Measurements from ENCODE around the gene AFMID.
"Not testable (repeated sequence)": the region's sequence is repeated elsewhere in the genome, so short reads cannot be mapped to it uniquely, and the experiment has no call there.

Gene AFMID

GRCh38 chr17:78214706-78215061, 27.5 kb downstream of the AFMID start:
- in situ Hi-C loops (cut with HindIII; ENCODE audit: low sequenced_read_pairs): no loop called here

- in situ Hi-C loops (cut with HindIII; ENCODE audit: low sequenced_read_pairs): no loop called here
Measured at GRCh38 chr17:78219396-78220150, 32.4 kb downstream of the AFMID start.

DNA sequence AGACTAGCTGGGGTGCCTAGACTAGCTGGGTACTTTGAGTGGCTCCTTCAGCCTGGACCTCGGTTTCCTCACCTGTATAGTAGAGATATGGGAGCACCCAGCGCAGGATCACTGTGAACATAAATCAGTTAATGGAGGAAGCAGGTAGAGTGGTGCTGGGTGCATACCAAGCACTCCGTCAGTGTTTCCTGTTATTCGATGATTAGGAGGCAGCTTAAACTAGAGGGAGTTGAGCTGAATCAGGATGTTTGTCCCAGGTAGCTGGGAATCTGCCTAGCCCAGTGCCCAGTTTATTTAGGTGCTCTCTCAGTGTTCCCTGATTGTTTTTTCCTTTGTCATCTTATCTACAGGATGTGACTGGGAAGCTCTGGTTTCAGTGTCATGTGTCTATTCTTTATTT, 35.9 kb downstream of the AFMID start:
- in situ Hi-C loops (cut with HindIII; ENCODE audit: low sequenced_read_pairs): no loop called here

DNA sequence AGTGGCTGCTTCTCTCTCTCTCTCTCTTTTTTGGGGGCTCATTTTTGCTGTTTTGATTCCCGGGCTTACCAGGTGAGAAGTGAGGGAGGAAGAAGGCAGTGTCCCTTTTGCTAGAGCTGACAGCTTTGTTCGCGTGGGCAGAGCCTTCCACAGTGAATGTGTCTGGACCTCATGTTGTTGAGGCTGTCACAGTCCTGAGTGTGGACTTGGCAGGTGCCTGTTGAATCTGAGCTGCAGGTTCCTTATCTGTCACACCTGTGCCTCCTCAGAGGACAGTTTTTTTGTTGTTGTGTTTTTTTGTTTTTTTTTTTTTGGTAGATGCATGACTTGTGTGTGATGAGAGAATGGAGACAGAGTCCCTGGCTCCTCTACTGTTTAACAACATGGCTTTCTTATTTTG, 36.6 kb downstream of the AFMID start:
- in situ Hi-C loops (cut with HindIII; ENCODE audit: low sequenced_read_pairs): no loop called here

DNA sequence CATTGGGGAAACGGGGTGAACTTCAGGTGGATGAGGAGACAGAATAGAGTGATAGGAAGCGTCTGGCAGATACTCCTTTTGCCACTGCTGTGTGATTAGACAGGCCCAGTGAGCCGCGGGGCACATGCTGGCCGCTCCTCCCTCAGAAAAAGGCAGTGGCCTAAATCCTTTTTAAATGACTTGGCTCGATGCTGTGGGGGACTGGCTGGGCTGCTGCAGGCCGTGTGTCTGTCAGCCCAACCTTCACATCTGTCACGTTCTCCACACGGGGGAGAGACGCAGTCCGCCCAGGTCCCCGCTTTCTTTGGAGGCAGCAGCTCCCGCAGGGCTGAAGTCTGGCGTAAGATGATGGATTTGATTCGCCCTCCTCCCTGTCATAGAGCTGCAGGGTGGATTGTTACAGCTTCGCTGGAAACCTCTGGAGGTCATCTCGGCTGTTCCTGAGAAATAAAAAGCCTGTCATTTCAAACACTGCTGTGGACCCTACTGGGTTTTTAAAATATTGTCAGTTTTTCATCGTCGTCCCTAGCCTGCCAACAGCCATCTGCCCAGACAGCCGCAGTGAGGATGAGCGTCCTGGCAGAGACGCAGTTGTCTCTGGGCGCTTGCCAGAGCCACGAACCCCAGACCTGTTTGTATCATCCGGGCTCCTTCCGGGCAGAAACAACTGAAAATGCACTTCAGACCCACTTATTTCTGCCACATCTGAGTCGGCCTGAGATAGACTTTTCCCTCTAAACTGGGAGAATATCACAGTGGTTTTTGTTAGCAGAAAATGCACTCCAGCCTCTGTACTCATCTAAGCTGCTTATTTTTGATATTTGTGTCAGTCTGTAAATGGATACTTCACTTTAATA, 37.3 kb downstream of the AFMID start:
- in situ Hi-C loops (cut with HindIII; ENCODE audit: low sequenced_read_pairs): loop anchor here (5.0 kb wide), 1 partner anchor 47 kb away; no protein-coding TSS in a partner anchor

DNA sequence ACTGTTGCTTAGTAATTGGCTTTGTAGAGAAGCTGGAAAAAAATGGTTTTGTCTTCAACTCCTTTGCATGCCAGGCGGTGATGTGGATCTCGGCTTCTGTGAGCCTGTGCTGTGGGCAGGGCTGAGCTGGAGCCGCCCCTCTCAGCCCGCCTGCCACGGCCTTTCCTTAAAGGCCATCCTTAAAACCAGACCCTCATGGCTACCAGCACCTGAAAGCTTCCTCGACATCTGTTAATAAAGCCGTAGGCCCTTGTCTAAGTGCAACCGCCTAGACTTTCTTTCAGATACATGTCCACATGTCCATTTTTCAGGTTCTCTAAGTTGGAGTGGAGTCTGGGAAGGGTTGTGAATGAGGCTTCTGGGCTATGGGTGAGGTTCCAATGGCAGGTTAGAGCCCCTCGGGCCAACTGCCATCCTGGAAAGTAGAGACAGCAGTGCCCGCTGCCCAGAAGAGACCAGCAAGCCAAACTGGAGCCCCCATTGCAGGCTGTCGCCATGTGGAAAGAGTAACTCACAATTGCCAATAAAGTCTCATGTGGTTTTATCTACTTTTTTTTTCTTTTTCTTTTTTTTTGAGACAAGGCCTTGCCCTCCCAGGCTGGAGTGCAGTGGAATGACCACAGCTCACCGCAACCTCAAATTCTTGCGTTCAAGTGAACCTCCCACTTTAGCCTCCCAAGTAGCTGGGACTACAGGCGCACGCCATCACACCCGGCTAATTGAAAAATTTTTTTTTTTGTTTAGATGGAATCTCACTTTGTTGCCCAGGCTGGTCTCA, 38.1 kb downstream of the AFMID start:
- in situ Hi-C loops (cut with HindIII; ENCODE audit: low sequenced_read_pairs): loop anchor here (5.0 kb wide), 1 partner anchor 48 kb away; no protein-coding TSS in a partner anchor

DNA sequence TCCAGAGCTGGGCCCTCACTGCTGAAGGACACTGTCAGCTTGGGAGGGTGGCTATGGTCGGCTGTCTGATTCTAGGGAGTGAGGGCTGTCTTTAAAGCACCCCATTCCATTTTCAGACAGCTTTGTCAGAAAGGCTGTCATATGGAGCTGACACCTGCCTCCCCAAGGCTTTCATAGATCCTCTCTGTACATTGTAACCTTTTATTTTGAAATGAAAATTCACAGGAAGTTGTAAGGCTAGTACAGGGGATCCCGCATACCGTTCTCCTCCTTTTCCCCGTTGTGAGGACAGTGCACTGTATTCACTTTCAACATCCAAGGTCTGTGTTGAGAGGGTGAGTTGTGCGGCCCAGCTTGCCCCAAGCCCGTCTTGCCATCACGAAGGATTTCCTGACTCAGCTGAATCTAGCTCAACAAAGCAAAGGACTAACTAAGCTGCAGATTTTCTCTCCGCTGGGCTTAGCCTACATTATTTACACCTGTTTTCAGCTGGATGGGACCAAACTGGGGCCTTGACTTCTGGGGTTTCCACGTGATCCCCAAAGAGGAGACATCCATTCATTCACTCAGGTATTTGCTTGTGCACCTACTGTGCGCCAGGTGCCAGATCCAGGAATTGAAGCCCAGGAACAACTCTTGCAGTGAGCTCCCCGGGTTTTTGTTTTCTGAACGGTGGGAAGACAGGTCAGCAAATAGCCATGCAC, 39.0 kb downstream of the AFMID start:
- in situ Hi-C loops (cut with HindIII; ENCODE audit: low sequenced_read_pairs): loop anchor here (5.0 kb wide), 1 partner anchor 49 kb away; no protein-coding TSS in a partner anchor

GRCh38 chr17:78226759-78227454, 39.7 kb downstream of the AFMID start:
- in situ Hi-C loops (cut with HindIII; ENCODE audit: low sequenced_read_pairs): loop anchor here (5.0 kb wide), 1 partner anchor 50 kb away; no protein-coding TSS in a partner anchor

DNA sequence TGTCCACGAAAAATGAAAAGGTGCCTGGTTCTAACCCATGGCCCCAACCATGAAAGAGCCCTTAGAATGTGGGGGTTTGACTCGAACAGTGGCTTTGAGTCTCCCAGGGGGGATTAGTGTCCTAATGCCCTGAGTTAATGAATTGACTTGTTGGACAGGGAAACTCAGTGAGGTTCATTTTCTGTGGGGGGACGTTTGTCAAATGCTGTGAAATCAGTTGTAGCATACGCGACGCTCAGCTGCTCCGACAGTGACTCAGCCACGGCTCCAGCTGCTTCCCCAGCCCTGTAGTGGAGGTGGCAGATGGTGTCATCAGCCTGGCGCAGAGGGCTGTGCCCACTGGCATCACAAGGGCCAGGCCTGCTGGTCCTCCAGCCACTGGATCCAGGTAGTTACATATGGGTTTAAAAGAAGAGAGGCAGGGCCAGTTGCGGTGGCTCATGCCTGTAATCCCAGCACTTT, 40.3 kb downstream of the AFMID start:
- in situ Hi-C loops (cut with HindIII; ENCODE audit: low sequenced_read_pairs): loop anchor here (5.0 kb wide), 1 partner anchor 50 kb away; no protein-coding TSS in a partner anchor

- in situ Hi-C loops (cut with HindIII; ENCODE audit: low sequenced_read_pairs): loop anchor here (5.0 kb wide), 1 partner anchor 51 kb away; no protein-coding TSS in a partner anchor
Measured at GRCh38 chr17:78228176-78228575, 41.0 kb downstream of the AFMID start.

DNA sequence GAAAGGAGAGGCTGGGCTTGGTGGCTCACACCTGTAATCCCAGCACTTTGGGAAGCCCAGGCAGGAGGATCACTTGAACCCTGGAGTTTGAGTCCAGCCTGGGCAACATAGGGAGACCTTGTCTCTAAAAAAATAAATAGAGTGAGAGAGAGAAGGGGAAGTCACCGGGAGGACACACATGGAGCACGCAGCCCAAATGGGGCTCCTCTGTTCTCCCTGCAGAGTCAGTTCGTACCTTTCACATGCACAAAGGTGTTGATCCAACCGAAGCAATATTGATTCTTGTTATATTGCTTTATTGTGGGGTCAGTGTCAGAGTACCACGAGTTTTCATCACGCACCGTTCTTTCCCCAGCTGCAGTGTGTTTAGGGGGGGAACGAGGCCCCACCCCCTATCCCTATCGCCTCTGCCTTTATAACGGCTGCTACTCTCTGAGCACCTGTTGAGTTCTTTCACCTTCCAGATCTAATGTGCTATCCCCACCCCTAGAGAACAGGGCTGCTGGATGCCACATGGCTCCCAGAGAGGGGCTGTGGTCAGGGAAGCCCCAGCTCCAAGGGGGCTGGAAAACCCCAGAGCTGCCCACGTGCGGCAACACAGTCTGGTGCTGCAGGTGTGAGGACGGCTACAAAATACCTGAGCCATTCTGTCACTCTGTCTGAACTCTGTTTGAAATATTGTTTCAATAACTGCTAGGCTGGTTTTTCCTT, 43.2 kb downstream of the AFMID start:
- in situ Hi-C loops (cut with HindIII; ENCODE audit: low sequenced_read_pairs): no loop called here

- in situ Hi-C loops (cut with HindIII; ENCODE audit: low sequenced_read_pairs): no loop called here
Measured at GRCh38 chr17:78230996-78231935, 44.1 kb downstream of the AFMID start, which contains the start of gene TMEM235. Gene TMEM235, plus strand, starts transcription at chr17:78231631. Its CDS starts 393 bp downstream, at chr17:78232024.

DNA sequence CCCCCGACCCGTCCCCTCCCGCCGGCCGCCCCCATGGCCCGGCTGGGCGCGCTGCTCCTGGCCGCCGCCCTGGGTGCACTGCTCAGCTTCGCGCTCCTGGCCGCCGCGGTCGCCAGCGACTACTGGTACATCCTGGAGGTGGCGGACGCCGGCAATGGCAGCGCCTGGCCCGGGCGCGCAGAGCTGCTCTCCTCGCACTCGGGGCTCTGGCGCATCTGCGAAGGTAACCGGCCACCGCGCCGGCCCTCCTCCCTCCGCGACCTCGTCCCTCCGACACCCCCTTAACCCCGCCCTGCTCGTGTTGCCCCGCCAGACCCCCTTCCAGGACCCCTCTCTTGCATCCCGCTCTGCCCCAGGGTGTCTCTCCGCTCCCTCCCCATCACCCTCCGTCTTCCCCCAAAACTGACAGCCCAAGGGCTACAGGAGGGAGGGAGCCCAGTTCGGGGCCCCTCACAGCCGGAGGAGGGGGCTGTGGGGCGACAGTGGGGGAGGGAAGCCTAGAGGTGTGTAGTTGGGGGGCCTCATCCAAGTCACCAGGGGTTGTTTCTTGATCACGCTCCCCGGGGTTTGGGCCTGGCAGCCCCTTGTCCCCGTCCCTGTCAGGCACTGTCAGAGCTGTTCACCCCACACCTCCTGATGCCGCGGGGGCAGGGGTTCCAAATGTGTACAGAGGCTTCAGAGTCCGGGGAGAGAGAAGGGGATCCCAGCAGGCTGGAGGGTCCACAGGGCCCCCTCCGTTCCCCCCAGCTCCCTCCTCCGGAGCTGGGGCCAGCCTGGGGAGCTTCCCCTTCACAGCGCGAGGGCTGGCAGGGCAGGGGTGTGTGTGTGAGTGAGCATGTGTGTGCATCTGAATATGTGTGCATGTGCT, 45.1 kb downstream of the AFMID start:
- in situ Hi-C loops (cut with HindIII; ENCODE audit: low sequenced_read_pairs): no loop called here

DNA sequence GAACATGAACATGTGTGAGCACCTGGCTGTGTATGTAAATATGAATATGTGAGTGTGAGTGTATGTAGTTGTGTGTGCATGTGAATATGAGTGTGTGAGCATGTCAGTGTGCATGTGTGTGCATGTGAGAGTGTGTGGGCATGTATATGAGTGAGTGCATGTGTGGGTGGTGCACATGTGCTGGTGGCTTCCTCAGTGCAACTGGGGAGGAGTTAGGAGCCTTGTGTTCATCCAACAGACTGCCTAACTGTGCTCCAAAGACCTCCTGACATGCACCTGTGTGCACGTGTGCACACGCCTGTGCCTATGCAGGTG, 45.7 kb downstream of the AFMID start:
- in situ Hi-C loops (cut with HindIII; ENCODE audit: low sequenced_read_pairs): no loop called here

GRCh38 chr17:78233678-78234077, 46.5 kb downstream of the AFMID start:
- in situ Hi-C loops (cut with HindIII; ENCODE audit: low sequenced_read_pairs): no loop called here

DNA sequence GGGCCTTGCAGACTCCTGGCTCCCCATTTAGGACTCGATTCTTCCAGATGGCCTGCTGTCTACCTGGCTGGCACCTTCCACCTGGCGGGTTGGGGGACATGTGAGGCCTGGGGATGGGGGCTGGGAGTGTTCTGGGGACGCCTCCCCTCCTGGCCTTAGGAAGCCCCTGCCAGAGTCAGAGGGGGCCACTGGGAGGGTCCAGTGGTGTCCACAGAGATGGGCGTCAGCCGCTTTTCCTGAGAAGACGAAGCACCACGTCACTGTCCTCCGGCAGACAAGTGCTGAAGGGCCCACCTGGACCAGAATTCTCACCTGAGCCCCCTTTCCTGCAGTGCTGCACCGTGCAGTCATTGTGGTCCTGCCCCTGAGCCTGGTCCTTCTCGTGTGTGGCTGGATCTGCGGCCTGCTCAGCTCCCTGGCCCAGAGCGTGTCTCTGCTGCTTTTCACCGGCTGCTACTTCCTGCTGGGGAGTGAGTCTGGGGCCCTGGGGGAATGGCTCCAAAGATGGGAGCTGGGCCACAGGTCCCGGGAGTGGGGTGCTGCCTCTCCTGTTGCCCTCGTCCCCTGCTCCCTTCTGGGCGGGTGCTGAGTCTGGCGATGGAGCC, 47.2 kb downstream of the AFMID start:
- in situ Hi-C loops (cut with HindIII; ENCODE audit: low sequenced_read_pairs): no loop called here

DNA sequence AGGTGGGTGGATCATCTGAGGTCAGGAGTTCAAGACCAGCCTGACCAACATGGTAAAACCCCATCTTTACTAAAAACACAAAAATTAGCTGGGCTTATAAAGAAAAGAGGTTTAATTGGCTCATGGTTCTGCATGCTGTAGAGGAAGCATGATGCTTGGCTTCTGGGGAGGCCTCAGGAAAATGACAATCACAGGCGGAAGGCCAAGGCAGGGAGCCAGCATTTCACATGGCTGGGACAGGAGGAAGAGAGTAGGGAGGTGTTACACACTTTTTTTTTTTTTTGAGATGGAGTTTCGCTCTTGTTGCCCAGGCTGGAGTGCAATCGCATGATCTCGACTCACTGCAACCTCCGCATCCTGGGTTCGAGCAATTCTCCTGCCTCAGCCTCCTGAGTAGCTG, 47.9 kb downstream of the AFMID start:
- in situ Hi-C loops (cut with HindIII; ENCODE audit: low sequenced_read_pairs): not testable (repeated sequence)

Data from endothelial cell of hepatic sinusoid (primary cell).